K562 (cell line): ENCODE results near the gene HSPA14. TPM values are rescaled to one million over a fixed set of nuclear protein-coding genes. Genes with fewer than 3 reads are reported as not detected.

Experiments
- ATAC-seq: fragments of 200-7000 bp; cut with Tn5 transposase; 3 replicates; pipeline ENCODE4 v1.9.1; 2020; ENCODE audit warnings: moderate library complexity
- BruUV-seq: library from RNA; stranded (reverse); fragments of 400-500 nt; replicated peaks from 2 replicates; lab custom pipeline; 2021; lab: Mats Ljungman, UMichigan
- CTCF ChIA-PET: fragments of 300-600 bp; formaldehyde crosslinking; extraction: SDS; loops from one replicate; lab custom pipeline; 2021; ENCODE audit warnings: low intra/inter-chr PET ratio; lab: Yijun Ruan, JAX
- POLR2A ChIA-PET: fragments of 300-600, 350-650 bp; sonication (Branson Sonifier 250); formaldehyde crosslinking; extraction: SDS; loops from one replicate; lab custom pipeline; 2021; ENCODE audit warnings: antibody characterized with exemption, inconsistent platforms; lab: Yijun Ruan, JAX
- DNase-seq, 4 experiments: peaks; one replicate each; pipeline versions ENCODE4 v3.0.0 to v3.0.0-alpha.2; 2011 to 2018; ENCODE audit warnings: low spot score in 3 of 4, mixed read lengths in 3 of 4; ENCODE audit errors: extremely low read depth in 1 of 4
- FAIRE-seq: peaks from 2 replicates; lab custom pipeline; 2011; peaks lifted over from hg19 to GRCh38; lab: Jason Lieb, UNC
- H2AFZ ChIP-seq: 2 replicates; pipeline ENCODE4 v1.6.0; 2011; ENCODE audit warnings: low read depth, low read length, control low read depth, inconsistent platforms
- H3K27ac ChIP-seq: fragments of 200-600 bp; 3 replicates; pipeline ENCODE4 v1.8.0; 2011; ENCODE audit warnings: low read depth, mild to moderate bottlenecking, control low read depth, inconsistent platforms, low read length, moderate library complexity, mixed read lengths; ENCODE audit errors: extremely low read depth
- H3K27me3 ChIP-seq, 2 experiments: fragments of 300-600 bp in 1 of 2; 2 replicates in 1 of 2; 3 replicates in 1 of 2; pipeline versions ENCODE4 v1.6.0 to v1.8.0; 2011; ENCODE audit warnings: inconsistent platforms in 2 of 2, low read length in 2 of 2, mild to moderate bottlenecking in 1 of 2, mixed read lengths in 1 of 2, moderate library complexity in 1 of 2; ENCODE audit not compliant: control insufficient read depth in 2 of 2, insufficient read depth in 2 of 2
- H3K36me3 ChIP-seq: fragments of 300-600 bp; 3 replicates; pipeline ENCODE4 v1.8.0; 2011; ENCODE audit warnings: mild to moderate bottlenecking, low read length, inconsistent platforms; ENCODE audit not compliant: control insufficient read depth, insufficient read depth
- H3K4me1 ChIP-seq, 2 experiments: fragments of 200-600 bp in 1 of 2; replicated peaks in 1 of 2; 2 replicates in 1 of 2; 3 replicates in 1 of 2; pipeline versions ENCODE4 v1.5.1 to v1.8.0; 2011; ENCODE audit warnings: inconsistent platforms in 2 of 2, low read length in 2 of 2, mild to moderate bottlenecking in 1 of 2, mixed read lengths in 1 of 2, moderate library complexity in 1 of 2; ENCODE audit not compliant: control insufficient read depth in 2 of 2, insufficient read depth in 2 of 2
- H3K4me2 ChIP-seq: 2 replicates; pipeline ENCODE4 v1.6.1; 2011; ENCODE audit warnings: low read length, control low read depth, inconsistent platforms, mixed read lengths; ENCODE audit not compliant: insufficient read depth
- H3K4me3 ChIP-seq: fragments of 200-600 bp; sonication (generic), shearing (Covaris generic); 2 replicates; pipeline ENCODE4 v1.5.1; 2016; ENCODE audit warnings: control low read depth, inconsistent platforms
- H3K79me2 ChIP-seq: fragments of 200-600 bp; 3 replicates; pipeline ENCODE4 v1.8.0; 2011; ENCODE audit warnings: low read length, inconsistent platforms; ENCODE audit not compliant: control insufficient read depth, insufficient read depth
- H3K9ac ChIP-seq, 2 experiments: 2 replicates each; pipeline versions ENCODE4 v1.6.0 to v1.6.1; 2011; ENCODE audit warnings: low read depth in 2 of 2, low read length in 2 of 2, control low read depth in 1 of 2, inconsistent platforms in 1 of 2, mild to moderate bottlenecking in 1 of 2, mixed read lengths in 1 of 2; ENCODE audit not compliant: insufficient read depth in 1 of 2
- H3K9me1 ChIP-seq: one replicate; pipeline ENCODE4 v1.6.0; 2011; ENCODE audit warnings: inconsistent platforms, mild to moderate bottlenecking, low read length, moderate library complexity; ENCODE audit not compliant: control insufficient read depth, insufficient read depth
- H3K9me3 ChIP-seq: replicated peaks from 2 replicates; pipeline ENCODE4 v1.5.1; 2011; ENCODE audit warnings: low read depth, low read length, inconsistent platforms; ENCODE audit not compliant: control insufficient read depth, insufficient read depth
- H4K20me1 ChIP-seq: replicated peaks from 2 replicates; pipeline ENCODE4 v1.6.1; 2011; ENCODE audit warnings: low read length, inconsistent platforms, mixed read lengths; ENCODE audit not compliant: control insufficient read depth, insufficient read depth
- CHD1 ChIP-seq: fragments of 200-600 bp; sonication (generic); IDR thresholded peaks from one replicate; pipeline ENCODE4 v1.6.1; 2012; ENCODE audit warnings: mild to moderate bottlenecking, moderate library complexity, low read length, inconsistent platforms
- CREM ChIP-seq: IDR thresholded peaks from 2 replicates; pipeline ENCODE4 v1.6.1; 2014; ENCODE audit warnings: antibody characterized with exemption, low read depth
- FIP1L1 ChIP-seq: fragments of 200-400 bp; formaldehyde crosslinking; IDR thresholded peaks from 2 replicates; pipeline ENCODE4 v1.6.1; 2018; ENCODE audit warnings: mild to moderate bottlenecking, low read depth, low read length; ENCODE audit not compliant: poor library complexity, severe bottlenecking
- FOXA1 ChIP-seq: fragments of 450-650 bp; IDR thresholded peaks from 2 replicates; pipeline ENCODE4 v1.6.1; 2016; ENCODE audit warnings: mild to moderate bottlenecking, borderline replicate concordance
- FOXK2 ChIP-seq, 2 experiments: fragments of 450-650 bp; IDR thresholded peaks in 1 of 2; conservative IDR thresholded peaks in 1 of 2; 2 replicates each; pipeline ENCODE4 v1.6.1; 2016; ENCODE audit warnings: low read depth in 2 of 2, mild to moderate bottlenecking in 1 of 2
- HNRNPLL ChIP-seq: fragments of 200-400 bp; formaldehyde crosslinking; IDR thresholded peaks from 2 replicates; pipeline ENCODE4 v1.6.1; 2017; ENCODE audit warnings: low read length, low read depth, mild to moderate bottlenecking; ENCODE audit not compliant: poor library complexity, severe bottlenecking
- MEF2D ChIP-seq: conservative IDR thresholded peaks from 2 replicates; pipeline ENCODE4 v1.6.1; 2016; ENCODE audit warnings: low read depth, missing genetic modification characterization, missing compliant biosample characterization
- POLR3G ChIP-seq: IDR thresholded peaks from 2 replicates; pipeline ENCODE4 v1.6.1; 2011; ENCODE audit not compliant: insufficient read length, insufficient replicate concordance; ENCODE audit errors: extremely low read depth
- PTRF ChIP-seq: fragments of 450-650 bp; IDR thresholded peaks from 2 replicates; pipeline ENCODE4 v1.6.1; 2016; ENCODE audit warnings: mild to moderate bottlenecking, missing genetic modification characterization, missing compliant biosample characterization
- RBFOX2 ChIP-seq: fragments of 200-400 bp; formaldehyde crosslinking; IDR thresholded peaks from 2 replicates; pipeline ENCODE4 v1.6.1; 2017; ENCODE audit warnings: low read depth, mild to moderate bottlenecking, low read length, moderate library complexity
- SMAD3 ChIP-seq: fragments of 450-650 bp; formaldehyde crosslinking; conservative IDR thresholded peaks from 2 replicates; pipeline ENCODE4 v1.4.0; 2020; ENCODE audit warnings: mild to moderate bottlenecking
- ZFX ChIP-seq: sonication (generic); formaldehyde crosslinking; IDR thresholded peaks from 2 replicates; pipeline ENCODE4 v1.8.0; 2022; ENCODE audit warnings: mild to moderate bottlenecking, missing genetic modification reagents, moderate library complexity
- ZNF324 ChIP-seq: fragments of 250-450 bp; sonication (Bioruptor Pico); IDR thresholded peaks from 2 replicates; pipeline ENCODE4 v1.4.0; 2020; ENCODE audit warnings: mild to moderate bottlenecking
- ZNF586 ChIP-seq: fragments of 450-650 bp; formaldehyde crosslinking; conservative IDR thresholded peaks from 2 replicates; pipeline ENCODE4 v1.4.0; 2020; ENCODE audit warnings: mild to moderate bottlenecking, moderate library complexity
- ZNF778 ChIP-seq: fragments of 450-650 bp; formaldehyde crosslinking; IDR thresholded peaks from 2 replicates; pipeline ENCODE4 v1.4.0; 2020; ENCODE audit warnings: mild to moderate bottlenecking, moderate library complexity
- WGBS: fragments of 100-300 bp; shearing (Covaris generic); methylation state at CpG from one replicate; pipeline ENCODE4 v1.1.6; 2016; ENCODE audit warnings: low coverage, mixed read lengths; ENCODE audit not compliant: insufficient coverage; ENCODE audit errors: missing lambda C conversion rate; 5-methylcytosine and 5-hydroxymethylcytosine counted together
- in situ Hi-C: fragments of 300-500 bp; cut with MboI; formaldehyde crosslinking; loops from 4 replicates; pipeline ENCODE4 v1.15.0; 2018; ENCODE audit warnings: inconsistent platforms, mixed read lengths
- intact Hi-C: fragments of 100-400 bp; cut with micrococcal nuclease; formaldehyde crosslinking; loops from 2 replicates; pipeline ENCODE4 v1.14.2; 2022
- polyA plus RNA-seq, 8 experiments: library from polyadenylated mRNA; depleted of rRNA in 4 of 8; stranded (reverse) in 5 of 8; unstranded in 3 of 8; fragments of >200 nt; fragmentation: Nextera tagmentation in 2 of 8; fragmentation: Illumina TruSeq in 1 of 8; extraction: Ambion mirVana in 2 of 8; extraction: Trizol in 1 of 8; gene quantifications; 2 replicates each; pipeline versions ENCODE4 v1.2.1 to v1.2.3, GENCODE V29; 2011 to 2014; ENCODE audit warnings: inconsistent platforms in 1 of 8, missing spikeins in 1 of 8
- total RNA-seq, 7 experiments: library from RNA; depleted of rRNA in 6 of 7; stranded (reverse); fragments of >200 nt in 6 of 7; fragmentation: Illumina TruSeq in 2 of 7; extraction: Trizol in 2 of 7; gene quantifications; 2 replicates each; pipeline versions ENCODE4 v1.2.1 to v1.2.3, GENCODE V29; 2011 to 2021; ENCODE audit warnings: low replicate concordance in 1 of 7
- TF ChIP-seq, protein P1 (sequence below): sonication (generic); formaldehyde crosslinking; IDR thresholded peaks from 2 replicates; pipeline ENCODE4 v1.9.0; 2022; ENCODE audit warnings: mild to moderate bottlenecking, missing genetic modification reagents
- TF ChIP-seq, protein P2 (sequence below): sonication (generic); formaldehyde crosslinking; IDR thresholded peaks from 2 replicates; pipeline ENCODE4 v1.5.0; 2020; ENCODE audit warnings: missing genetic modification reagents
- TF ChIP-seq, protein P3 (sequence below): fragments of 250-450 bp; sonication (Bioruptor Pico); IDR thresholded peaks from 2 replicates; pipeline ENCODE4 v1.5.0; 2021; ENCODE audit warnings: mild to moderate bottlenecking, borderline replicate concordance

Gene HSPA14
- total and polyA plus RNA-seq, 9 of the 15 experiments (the other 6 are each of a cell fraction or from before 2014, with no cell fraction given), result 41.9 to 75.0 (median 63.2) TPM

DNA sequence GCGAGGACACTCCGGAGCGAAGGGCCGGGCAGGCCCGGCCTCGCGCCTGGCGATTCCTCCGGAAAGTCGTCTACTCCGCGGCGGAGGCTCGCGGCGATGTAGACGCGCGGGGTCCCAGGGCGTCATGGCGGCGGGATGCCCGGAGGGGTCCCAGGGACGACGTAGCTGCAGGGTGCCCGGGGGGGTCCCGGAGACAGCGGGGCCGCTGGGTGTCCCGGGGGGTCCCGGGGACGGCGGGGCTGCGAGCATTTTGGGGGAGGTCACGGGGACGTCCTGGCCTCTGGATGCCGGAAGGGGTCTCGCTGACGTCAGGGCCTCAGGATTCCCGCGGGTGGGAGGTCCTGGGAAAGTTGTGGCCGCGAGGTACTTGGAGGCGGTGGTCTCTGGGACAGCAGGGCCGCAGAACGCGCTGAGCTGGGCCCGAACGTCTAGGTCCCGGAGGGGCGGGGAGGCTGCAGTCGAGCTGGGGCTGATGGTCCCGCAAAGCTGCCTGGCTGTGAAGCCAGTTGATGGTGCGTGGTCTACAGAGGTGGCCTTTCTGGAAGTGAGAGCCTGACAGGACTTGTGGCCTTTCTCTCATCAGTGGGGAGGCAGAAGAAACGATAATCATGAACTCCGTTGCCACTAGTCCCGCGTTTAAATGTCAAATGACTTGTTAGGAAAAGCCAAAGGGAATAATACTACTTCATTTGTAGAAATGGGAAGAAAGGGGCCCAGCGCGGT, 637 bp downstream of the HSPA14 start:
- 0 out of 2 replicates have a peak, but pooled peaks cover 4% of the 10 kb centered on the region for H4K20me1 ChIP-seq
- intact Hi-C loops (loop anchor here (5.0 kb wide), 2 partner anchors 39 to 114 kb away; partner anchors contain the start of genes DCLRE1C and SUV39H2), in situ Hi-C loops (no loop called here)
- peak overlapping the region; percentile 99 for H3K4me3 ChIP-seq
- CTCF ChIA-PET, result interaction anchor here (0.6 kb wide), 1 partner anchor 39 kb away, joined by 3 read pairs; no protein-coding TSS in a partner anchor
- H3K4me2 ChIP-seq, result peak overlapping the region; percentile 96
- H3K27me3 ChIP-seq, result no peaks in the 10 kb centered on the region
- WGBS, result under 1% methylated on average over 50 of the region's 60 CpGs
- no peaks in the 10 kb centered on the region for H3K9me3 ChIP-seq
- peak; percentile 71 for FAIRE-seq
- peak overlapping the region; percentile 98 to 99 for H3K9ac ChIP-seq
- no peaks in the 10 kb centered on the region for H3K9me1 ChIP-seq
- DNase-seq, result peak; percentile 40 to 74 (median 58)
- H3K36me3 ChIP-seq, result peaks cover 44% of the 10 kb centered on the region
- ATAC-seq, result peak; percentile 63
- H2AFZ ChIP-seq, result peak overlapping the region; percentile 97
- H3K4me1 ChIP-seq, result peaks cover 3 to 18% of the 10 kb centered on the region in 2 experiments; a peak in 3 of 5 replicates
- H3K27ac ChIP-seq, result peak overlapping the region; percentile 96
- BruUV-seq, result TSS peak; percentile 35
- POLR2A ChIA-PET, result interaction anchor here (0.5 to 2.7 kb wide), 11 partner anchors 10 to 551 kb away, joined by 3 to 20 read pairs (median 3); partner anchors contain the start of gene SUV39H2
- peaks cover 63% of the 10 kb centered on the region for H3K79me2 ChIP-seq
- peak; percentile 77 for TF ChIP-seq CHD1
- TF ChIP-seq PTRF (tag), result no peak
- no peak for TF ChIP-seq ZNF586 (CRISPR knock-in tag)
- TF ChIP-seq, protein P1, sequence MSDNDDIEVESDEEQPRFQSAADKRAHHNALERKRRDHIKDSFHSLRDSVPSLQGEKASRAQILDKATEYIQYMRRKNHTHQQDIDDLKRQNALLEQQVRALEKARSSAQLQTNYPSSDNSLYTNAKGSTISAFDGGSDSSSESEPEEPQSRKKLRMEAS (CRISPR knock-in tag), result 0 out of 2 replicates have a peak, but pooled peaks have one; percentile 0
- TF ChIP-seq, protein P2, sequence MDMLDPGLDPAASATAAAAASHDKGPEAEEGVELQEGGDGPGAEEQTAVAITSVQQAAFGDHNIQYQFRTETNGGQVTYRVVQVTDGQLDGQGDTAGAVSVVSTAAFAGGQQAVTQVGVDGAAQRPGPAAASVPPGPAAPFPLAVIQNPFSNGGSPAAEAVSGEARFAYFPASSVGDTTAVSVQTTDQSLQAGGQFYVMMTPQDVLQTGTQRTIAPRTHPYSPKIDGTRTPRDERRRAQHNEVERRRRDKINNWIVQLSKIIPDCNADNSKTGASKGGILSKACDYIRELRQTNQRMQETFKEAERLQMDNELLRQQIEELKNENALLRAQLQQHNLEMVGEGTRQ (CRISPR knock-in tag), result 0 out of 2 replicates have a peak, but pooled peaks have one; percentile 2
- no peak for TF ChIP-seq ZNF778 (CRISPR knock-in tag)
- no peak for TF ChIP-seq FOXK2 (conservative IDR thresholded peaks at IDR 0.05 in 1 of 2, IDR thresholded peaks at IDR 0.05 in 1 of 2; ENCODE audit: low read depth in 2 of 2)
- TF ChIP-seq FIP1L1, result peak; percentile 42
- no peak for TF ChIP-seq ZNF324
- no peak for TF ChIP-seq FOXA1
- TF ChIP-seq, protein P3, sequence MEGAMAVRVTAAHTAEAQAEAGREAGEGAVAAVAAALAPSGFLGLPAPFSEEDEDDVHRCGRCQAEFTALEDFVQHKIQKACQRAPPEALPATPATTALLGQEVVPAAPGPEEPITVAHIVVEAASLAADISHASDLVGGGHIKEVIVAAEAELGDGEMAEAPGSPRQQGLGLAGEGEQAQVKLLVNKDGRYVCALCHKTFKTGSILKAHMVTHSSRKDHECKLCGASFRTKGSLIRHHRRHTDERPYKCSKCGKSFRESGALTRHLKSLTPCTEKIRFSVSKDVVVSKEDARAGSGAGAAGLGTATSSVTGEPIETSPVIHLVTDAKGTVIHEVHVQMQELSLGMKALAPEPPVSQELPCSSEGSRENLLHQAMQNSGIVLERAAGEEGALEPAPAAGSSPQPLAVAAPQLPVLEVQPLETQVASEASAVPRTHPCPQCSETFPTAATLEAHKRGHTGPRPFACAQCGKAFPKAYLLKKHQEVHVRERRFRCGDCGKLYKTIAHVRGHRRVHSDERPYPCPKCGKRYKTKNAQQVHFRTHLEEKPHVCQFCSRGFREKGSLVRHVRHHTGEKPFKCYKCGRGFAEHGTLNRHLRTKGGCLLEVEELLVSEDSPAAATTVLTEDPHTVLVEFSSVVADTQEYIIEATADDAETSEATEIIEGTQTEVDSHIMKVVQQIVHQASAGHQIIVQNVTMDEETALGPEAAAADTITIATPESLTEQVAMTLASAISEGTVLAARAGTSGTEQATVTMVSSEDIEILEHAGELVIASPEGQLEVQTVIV (CRISPR knock-in tag), result no peak
- peak; percentile 75 for TF ChIP-seq RBFOX2
- TF ChIP-seq CREM, result peak; percentile 44
- TF ChIP-seq SMAD3 (CRISPR knock-in tag), result no peak
- peak; percentile 57; the same call in 1 of the 2 replicates for TF ChIP-seq ZFX
- TF ChIP-seq MEF2D (tag), result no peak
- TF ChIP-seq HNRNPLL, result peak; percentile 6
- TF ChIP-seq POLR3G, result no peak
